HCT116 (cell line): ENCODE results near the gene UPP2. TPM values are rescaled to one million over a fixed set of nuclear protein-coding genes. Genes with fewer than 3 reads are reported as not detected.

Source experiments
- ATAC-seq: fragments of 200-7000 bp; cut with Tn5 transposase; 2 replicates; pipeline ENCODE4 v1.9.1; 2020; ENCODE audit warnings: mild to moderate bottlenecking, moderate library complexity
- BruUV-seq: library from RNA; stranded (reverse); fragments of 400-500 nt; replicated peaks from 2 replicates; lab custom pipeline; 2021; lab: Mats Ljungman, UMichigan
- CTCF ChIA-PET: fragments of 300-600 bp; sonication (Branson Sonifier 250); formaldehyde crosslinking; loops from one replicate; lab custom pipeline; 2021; ENCODE audit warnings: antibody characterized with exemption; lab: Charles Lee
- POLR2A ChIA-PET: fragments of 300-600, 350-600 bp; sonication (Branson Sonifier 250); formaldehyde crosslinking; loops from one replicate; lab custom pipeline; 2021; ENCODE audit warnings: antibody characterized with exemption; lab: Charles Lee
- RAD21 ChIA-PET, 2 experiments: fragments of 300-600 bp; sonication (Branson Sonifier 250); formaldehyde crosslinking; loops; one replicate each; lab custom pipeline; 2023; ENCODE audit warnings: low total read pairs in 2 of 2; ENCODE audit not compliant: uncharacterized antibody in 2 of 2, unreplicated experiment in 2 of 2, low non-redundant PET in 1 of 2; lab: Charles Lee
- DNase-seq: peaks from one replicate; pipeline ENCODE4 v3.0.0-alpha.2; 2010; ENCODE audit warnings: low read depth, low spot score
- H2AFZ ChIP-seq: fragments of 200-600 bp; shearing (Covaris generic), sonication (generic); 2 replicates; pipeline ENCODE4 v1.6.1; 2017; ENCODE audit warnings: low read depth, mixed run types, mixed read lengths, antibody characterized with exemption, low read length; ENCODE audit not compliant: poor library complexity, severe bottlenecking
- H3K27ac ChIP-seq: 2 replicates; pipeline ENCODE4 v1.5.1; 2012; ENCODE audit warnings: low read depth, low read length
- H3K27me3 ChIP-seq: fragments of 200-600 bp; sonication (generic); 2 replicates; pipeline ENCODE4 v1.6.1; 2016; ENCODE audit warnings: mixed run types, low read length, mixed read lengths; ENCODE audit not compliant: insufficient read depth
- H3K36me3 ChIP-seq, 2 experiments: fragments of 200-500 bp in 1 of 2; fragments of 200-600 bp in 1 of 2; sonication (Bioruptor generic) in 1 of 2; sonication (generic) in 1 of 2; 2 replicates each; pipeline versions ENCODE4 v1.5.1 to v1.6.1; 2014 to 2016; ENCODE audit warnings: low read length in 2 of 2, inconsistent platforms in 1 of 2, mixed read lengths in 1 of 2, mixed run types in 1 of 2; ENCODE audit not compliant: insufficient read depth in 2 of 2, control insufficient read depth in 1 of 2
- H3K4me1 ChIP-seq, 2 experiments: fragments of 200-600 bp in 1 of 2; sonication (generic) in 1 of 2; 2 replicates each; pipeline versions ENCODE4 v1.5.1 to v1.6.1; 2012 to 2017; ENCODE audit warnings: low read length in 2 of 2, inconsistent platforms in 1 of 2, mild to moderate bottlenecking in 1 of 2, mixed read lengths in 1 of 2, mixed run types in 1 of 2, moderate library complexity in 1 of 2; ENCODE audit not compliant: insufficient read depth in 2 of 2, control insufficient read depth in 1 of 2
- H3K4me2 ChIP-seq: fragments of 200-600 bp; sonication (generic); 2 replicates; pipeline ENCODE4 v1.6.1; 2017; ENCODE audit warnings: mixed run types, low read length, mixed read lengths
- H3K4me3 ChIP-seq, 2 experiments: fragments of 200-600 bp in 1 of 2; sonication (generic) in 1 of 2; replicated peaks in 1 of 2; 2 replicates each; pipeline ENCODE4 v1.5.1; 2011 to 2016; ENCODE audit warnings: low read length in 2 of 2, control low read depth in 1 of 2, low read depth in 1 of 2, mild to moderate bottlenecking in 1 of 2, mixed read lengths in 1 of 2, mixed run types in 1 of 2
- H3K79me2 ChIP-seq: fragments of 200-600 bp; sonication (generic); 2 replicates; pipeline ENCODE4 v1.6.1; 2017; ENCODE audit warnings: mild to moderate bottlenecking, mixed run types, low read length, moderate library complexity, mixed read lengths; ENCODE audit not compliant: insufficient read depth
- H3K9ac ChIP-seq: fragments of 200-600 bp; sonication (generic); 2 replicates; pipeline ENCODE4 v1.6.1; 2016; ENCODE audit warnings: low read length, mixed read lengths
- H3K9me2 ChIP-seq: fragments of 200-600 bp; sonication (generic), shearing (Covaris generic); 2 replicates; pipeline ENCODE4 v1.6.1; 2017; ENCODE audit warnings: mixed run types, mild to moderate bottlenecking, moderate library complexity; ENCODE audit not compliant: insufficient read depth
- H3K9me3 ChIP-seq, 2 experiments: fragments of 200-500 bp in 1 of 2; fragments of 200-600 bp in 1 of 2; sonication (Bioruptor generic) in 1 of 2; sonication (generic) in 1 of 2; 2 replicates each; pipeline ENCODE4 v1.6.1; 2014 to 2017; ENCODE audit warnings: low read length in 2 of 2, mixed read lengths in 2 of 2, inconsistent platforms in 1 of 2, low read depth in 1 of 2, mild to moderate bottlenecking in 1 of 2, mixed run types in 1 of 2, moderate library complexity in 1 of 2; ENCODE audit not compliant: control insufficient read depth in 1 of 2, insufficient read depth in 1 of 2
- H4K20me1 ChIP-seq: fragments of 200-600 bp; sonication (generic), shearing (Covaris generic); 2 replicates; pipeline ENCODE4 v1.6.1; 2017; ENCODE audit warnings: mixed run types, mild to moderate bottlenecking, moderate library complexity; ENCODE audit not compliant: insufficient read depth
- CEBPB ChIP-seq: IDR thresholded peaks from 2 replicates; pipeline ENCODE4 v1.6.1; 2012; ENCODE audit warnings: low read depth
- EZH2phosphoT487 ChIP-seq: fragments of 200-600 bp; IDR thresholded peaks from 2 replicates; pipeline ENCODE4 v1.6.1; 2018; ENCODE audit warnings: antibody characterized with exemption, borderline replicate concordance
- JUND ChIP-seq: IDR thresholded peaks from 2 replicates; pipeline ENCODE4 v1.6.1; 2012
- POLR2AphosphoS5 ChIP-seq: IDR thresholded peaks from 2 replicates; pipeline ENCODE4 v1.6.1; 2011; ENCODE audit warnings: mild to moderate bottlenecking, low read depth, low read length, moderate library complexity
- SIN3A ChIP-seq: IDR thresholded peaks from 2 replicates; pipeline ENCODE4 v1.6.1; 2012; ENCODE audit warnings: low read depth
- SP1 ChIP-seq: IDR thresholded peaks from 2 replicates; pipeline ENCODE4 v1.6.1; 2012; ENCODE audit warnings: low read depth
- YY1 ChIP-seq: IDR thresholded peaks from 2 replicates; pipeline ENCODE4 v1.6.1; 2011; ENCODE audit warnings: low read length, low read depth, moderate library complexity, mild to moderate bottlenecking; ENCODE audit not compliant: insufficient replicate concordance; ENCODE audit errors: extremely low read depth
- ZBTB33 ChIP-seq: IDR thresholded peaks from 2 replicates; pipeline ENCODE4 v1.6.1; 2011; ENCODE audit warnings: mild to moderate bottlenecking, low read length, moderate library complexity; ENCODE audit not compliant: insufficient replicate concordance; ENCODE audit errors: extremely low read depth
- ZNF274 ChIP-seq: fragments of 200-500 bp; sonication (Bioruptor generic); IDR thresholded peaks from 2 replicates; pipeline ENCODE4 v1.6.1; 2014; ENCODE audit warnings: mild to moderate bottlenecking, low read depth, low read length, inconsistent platforms
- intact Hi-C: fragments of 100-400 bp; cut with micrococcal nuclease; formaldehyde crosslinking; loops from 2 replicates; pipeline ENCODE4 v1.10.0; 2022
- total RNA-seq: library from RNA; stranded (reverse); gene quantifications from one replicate; pipeline ENCODE4 v1.2.1, GENCODE V29; 2021; ENCODE audit not compliant: unreplicated experiment
- TF ChIP-seq, protein P1 (sequence below), 3 experiments: fragments of 200-600 bp in 1 of 3; sonication (generic) in 1 of 3; IDR thresholded peaks in 2 of 3; conservative IDR thresholded peaks in 1 of 3; 2 replicates each; pipeline ENCODE4 v1.5.1; 2012 to 2017; ENCODE audit warnings: low read depth in 2 of 3, low read length in 2 of 3, antibody characterized with exemption in 1 of 3, borderline replicate concordance in 1 of 3, control low read depth in 1 of 3, mild to moderate bottlenecking in 1 of 3, mixed read lengths in 1 of 3, mixed run types in 1 of 3, moderate library complexity in 1 of 3; ENCODE audit not compliant: insufficient read depth in 1 of 3

Gene UPP2
- total RNA-seq, 1 experiment from 2014 or later, result not detected

DNA sequence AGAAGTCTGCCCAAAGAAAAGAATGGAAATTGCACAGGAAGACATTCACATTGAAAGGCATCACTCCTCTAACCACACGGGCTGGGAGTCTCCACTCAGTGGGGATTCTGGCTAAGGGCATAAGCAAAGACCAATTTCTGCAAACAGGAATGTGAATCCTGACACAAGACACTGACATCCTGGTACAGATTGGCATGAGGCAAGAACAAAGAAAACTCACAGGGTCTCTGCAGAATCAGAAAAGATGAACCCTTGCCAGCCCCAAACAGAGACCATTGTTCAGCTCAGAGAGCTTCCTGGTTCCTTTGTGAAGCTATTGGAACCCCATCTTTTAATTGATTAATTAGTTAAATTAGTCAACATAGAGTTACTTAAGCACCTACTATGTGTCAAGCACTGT lies 82.3 kb downstream of the UPP2 start:
- Histone ChIP-seq H4K20me1 (no peaks in the 10 kb centered on the region), H3K4me3 (no peak overlapping the region), H3K27ac (no peak overlapping the region), H3K79me2 (no peaks in the 10 kb centered on the region), H3K4me2 (no peak overlapping the region), H2AFZ (no peak overlapping the region), H3K9me3 (no peaks in the 10 kb centered on the region), H3K4me1 (no peaks in the 10 kb centered on the region), H3K9me2 (no peaks in the 10 kb centered on the region), H3K27me3 (no peaks in the 10 kb centered on the region), H3K36me3 (no peaks in the 10 kb centered on the region), H3K9ac (no peak overlapping the region)
- DNase-seq (no peak), ATAC-seq (no peak)
- RAD21 ChIA-PET, result no interaction called here
- POLR2A ChIA-PET, result no interaction called here
- intact Hi-C loops, result no loop called here
- CTCF ChIA-PET, result no interaction called here
- TF ChIP-seq ZBTB33 (no peak), SIN3A (no peak), SP1 (no peak), EZH2phosphoT487 (no peak), ZNF274 (no peak), POLR2AphosphoS5 (no peak), CEBPB (no peak), YY1 (no peak), JUND (no peak)
- TF ChIP-seq, protein P1, sequence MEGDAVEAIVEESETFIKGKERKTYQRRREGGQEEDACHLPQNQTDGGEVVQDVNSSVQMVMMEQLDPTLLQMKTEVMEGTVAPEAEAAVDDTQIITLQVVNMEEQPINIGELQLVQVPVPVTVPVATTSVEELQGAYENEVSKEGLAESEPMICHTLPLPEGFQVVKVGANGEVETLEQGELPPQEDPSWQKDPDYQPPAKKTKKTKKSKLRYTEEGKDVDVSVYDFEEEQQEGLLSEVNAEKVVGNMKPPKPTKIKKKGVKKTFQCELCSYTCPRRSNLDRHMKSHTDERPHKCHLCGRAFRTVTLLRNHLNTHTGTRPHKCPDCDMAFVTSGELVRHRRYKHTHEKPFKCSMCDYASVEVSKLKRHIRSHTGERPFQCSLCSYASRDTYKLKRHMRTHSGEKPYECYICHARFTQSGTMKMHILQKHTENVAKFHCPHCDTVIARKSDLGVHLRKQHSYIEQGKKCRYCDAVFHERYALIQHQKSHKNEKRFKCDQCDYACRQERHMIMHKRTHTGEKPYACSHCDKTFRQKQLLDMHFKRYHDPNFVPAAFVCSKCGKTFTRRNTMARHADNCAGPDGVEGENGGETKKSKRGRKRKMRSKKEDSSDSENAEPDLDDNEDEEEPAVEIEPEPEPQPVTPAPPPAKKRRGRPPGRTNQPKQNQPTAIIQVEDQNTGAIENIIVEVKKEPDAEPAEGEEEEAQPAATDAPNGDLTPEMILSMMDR (IDR thresholded peaks at IDR 0.05 in 2 of 3, conservative IDR thresholded peaks at IDR 0.05 in 1 of 3; ENCODE audit: borderline replicate concordance in 1 of 3, insufficient read depth in 1 of 3, low read depth in 2 of 3, low read length in 2 of 3), result no peak
- BruUV-seq, result no TSS peak
